GM13977 (cell line): Measurements from ENCODE around the gene LEUTX.

Source experiments
- DNase-seq: peaks from one replicate; pipeline ENCODE4 v3.0.0; 2012; ENCODE audit warnings: low spot score
- in situ Hi-C: fragments of 300-500 bp; cut with MboI; formaldehyde crosslinking; loops from one replicate; pipeline ENCODE4 v1.12.0; 2022; ENCODE audit warnings: low sequenced_read_pairs, low pct_unique_long_range_greater_than_20kb, mixed read lengths, inconsistent platforms; ENCODE audit not compliant: unreplicated experiment
- TF ChIP-seq, protein P1 (sequence below): IDR thresholded peaks from 2 replicates; pipeline ENCODE4 v1.5.1; 2012; ENCODE audit warnings: mild to moderate bottlenecking, control low read depth; ENCODE audit not compliant: insufficient read depth; ENCODE audit errors: extremely low read depth, missing control alignments

The LEUTX gene

GRCh38 chr19:39833464-39834286 is 55.0 kb downstream of the LEUTX start, which contains the start of gene DYRK1B:
Gene DYRK1B (minus strand): TSS chr19:39834162. CDS start chr19:39831867, 2,295 bp downstream.
- TF ChIP-seq, protein P1, sequence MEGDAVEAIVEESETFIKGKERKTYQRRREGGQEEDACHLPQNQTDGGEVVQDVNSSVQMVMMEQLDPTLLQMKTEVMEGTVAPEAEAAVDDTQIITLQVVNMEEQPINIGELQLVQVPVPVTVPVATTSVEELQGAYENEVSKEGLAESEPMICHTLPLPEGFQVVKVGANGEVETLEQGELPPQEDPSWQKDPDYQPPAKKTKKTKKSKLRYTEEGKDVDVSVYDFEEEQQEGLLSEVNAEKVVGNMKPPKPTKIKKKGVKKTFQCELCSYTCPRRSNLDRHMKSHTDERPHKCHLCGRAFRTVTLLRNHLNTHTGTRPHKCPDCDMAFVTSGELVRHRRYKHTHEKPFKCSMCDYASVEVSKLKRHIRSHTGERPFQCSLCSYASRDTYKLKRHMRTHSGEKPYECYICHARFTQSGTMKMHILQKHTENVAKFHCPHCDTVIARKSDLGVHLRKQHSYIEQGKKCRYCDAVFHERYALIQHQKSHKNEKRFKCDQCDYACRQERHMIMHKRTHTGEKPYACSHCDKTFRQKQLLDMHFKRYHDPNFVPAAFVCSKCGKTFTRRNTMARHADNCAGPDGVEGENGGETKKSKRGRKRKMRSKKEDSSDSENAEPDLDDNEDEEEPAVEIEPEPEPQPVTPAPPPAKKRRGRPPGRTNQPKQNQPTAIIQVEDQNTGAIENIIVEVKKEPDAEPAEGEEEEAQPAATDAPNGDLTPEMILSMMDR, result no peak
- in situ Hi-C loops, result no loop called here

DNA sequence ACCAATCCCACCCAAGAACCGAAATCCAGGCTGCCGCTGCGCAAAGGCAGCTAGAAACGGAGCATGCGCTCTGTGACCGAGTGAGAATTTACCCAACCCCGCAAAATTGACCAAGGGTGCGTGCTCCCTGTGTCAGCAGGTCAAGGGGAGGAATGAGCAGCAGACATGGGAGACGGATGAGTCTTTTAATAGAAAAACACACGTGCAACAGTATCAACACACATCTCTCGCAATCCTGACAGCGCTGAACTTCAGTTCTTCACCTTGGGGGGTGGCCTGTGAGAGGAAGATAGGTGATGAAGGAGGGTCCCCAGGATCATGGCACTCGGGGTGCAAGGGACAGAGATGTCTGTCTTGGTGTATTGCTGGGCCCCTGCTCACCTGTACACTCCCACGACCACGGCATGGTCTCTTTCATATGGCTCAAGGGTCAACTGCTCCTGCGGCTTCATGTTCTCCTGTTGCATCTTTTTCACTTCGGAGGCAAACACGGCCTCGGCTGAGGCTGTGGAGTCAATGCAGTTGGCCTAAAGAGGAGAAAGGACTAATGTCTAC is 55.7 kb downstream of the LEUTX start:
- TF ChIP-seq, protein P1, result no peak
- DNase-seq, result no peak
- in situ Hi-C loops, result no loop called here

More at GRCh38 chr19:39833464-39834286, 55.0 kb downstream of the LEUTX start, which contains the start of gene DYRK1B:
- peak; percentile 99 for DNase-seq
